G401 (cell line): ENCODE data around the gene GUCA1A. TPM values are rescaled to one million over a fixed set of nuclear protein-coding genes. Genes with fewer than 3 reads are reported as not detected.
"Not testable (repeated sequence)": the region's sequence is repeated elsewhere in the genome, so short reads cannot be mapped to it uniquely, and the experiment has no call there.

ENCODE experiments used
- DNase-seq: peaks from one replicate; pipeline ENCODE4 v3.0.0-alpha.2; 2015; ENCODE audit warnings: low spot score
- in situ Hi-C: cut with HindIII; loops from 2 replicates; pipeline ENCODE4 v1.10.0; 2016; ENCODE audit warnings: low sequenced_read_pairs, mixed read lengths
- total RNA-seq: library from RNA; depleted of rRNA; stranded (reverse); fragments of >200 nt; shearing (Covaris generic); gene quantifications from 2 replicates; pipeline ENCODE4 v1.2.3, GENCODE V29; 2014

Gene GUCA1A
- total RNA-seq, 1 experiment from 2014 or later = not detected

- no peak for DNase-seq
- in situ Hi-C loops = no loop called here
Measured at GRCh38 chr6:42199106-42199981, 26.2 kb downstream of the GUCA1A start.

- no peak for DNase-seq
- in situ Hi-C loops = no loop called here
Measured at GRCh38 chr6:42200035-42200434, 26.9 kb downstream of the GUCA1A start.

GRCh38 chr6:42201382-42201781 is 28.2 kb downstream of the GUCA1A start:
- in situ Hi-C loops = no loop called here
- no peak for DNase-seq

- in situ Hi-C loops, DNase-seq: not testable (repeated sequence)
Measured at GRCh38 chr6:42202131-42202915, 29.2 kb downstream of the GUCA1A start.

- DNase-seq = no peak
- in situ Hi-C loops = no loop called here
Measured at GRCh38 chr6:42203183-42203582, 30.0 kb downstream of the GUCA1A start.

- no peak for DNase-seq
- in situ Hi-C loops = no loop called here
Measured at GRCh38 chr6:42204768-42205282, 31.7 kb downstream of the GUCA1A start.

- DNase-seq, in situ Hi-C loops: not testable (repeated sequence)
Measured at GRCh38 chr6:42207559-42207958, 34.4 kb downstream of the GUCA1A start.

GRCh38 chr6:42210551-42210950 is 37.4 kb downstream of the GUCA1A start:
- DNase-seq = no peak
- in situ Hi-C loops = no loop called here

- no peak for DNase-seq
- in situ Hi-C loops = no loop called here
Measured at GRCh38 chr6:42211726-42212125, 38.6 kb downstream of the GUCA1A start.

- DNase-seq = no peak
- in situ Hi-C loops = no loop called here
Measured at GRCh38 chr6:42212442-42212841, 39.3 kb downstream of the GUCA1A start.

GRCh38 chr6:42216495-42216894 is 43.3 kb downstream of the GUCA1A start:
- not testable (repeated sequence) for DNase-seq

GRCh38 chr6:42217157-42217518 is 44.0 kb downstream of the GUCA1A start:
- DNase-seq = no peak
- in situ Hi-C loops = no loop called here

More at GRCh38 chr6:42216495-42216894, 43.3 kb downstream of the GUCA1A start:
- in situ Hi-C loops = not testable (repeated sequence)

GRCh38 chr6:42217519-42218367 is 44.6 kb downstream of the GUCA1A start, which contains the start of gene MRPS10:
Gene MRPS10, minus strand, starts transcription at chr6:42217861. Its CDS starts 12 bp downstream, at chr6:42217849.
- in situ Hi-C loops = no loop called here
- DNase-seq = peak; percentile 96

- DNase-seq = no peak
- in situ Hi-C loops = no loop called here
Measured at GRCh38 chr6:42220807-42221206, 47.6 kb downstream of the GUCA1A start.

- in situ Hi-C loops = no loop called here
- no peak for DNase-seq
Measured at GRCh38 chr6:42221546-42221945, 48.4 kb downstream of the GUCA1A start.

- DNase-seq = no peak
- in situ Hi-C loops = no loop called here
Measured at GRCh38 chr6:42222448-42222847, 49.3 kb downstream of the GUCA1A start.

- in situ Hi-C loops = no loop called here
- DNase-seq = no peak
Measured at GRCh38 chr6:42224222-42225028, 51.3 kb downstream of the GUCA1A start.

- in situ Hi-C loops = no loop called here
- no peak for DNase-seq
Measured at GRCh38 chr6:42225029-42225339, 51.8 kb downstream of the GUCA1A start.
